Stimulated activated naive CD8-positive, alpha-beta T cell treated with anti-CD3 and anti-CD28 coated beads, Interleukin-15, amount 100 ng/mL, for 72 hours (primary cell): ENCODE data around the gene ALG6.
"Not testable (repeated sequence)": the region's sequence is repeated elsewhere in the genome, so short reads cannot be mapped to it uniquely, and the experiment has no call there.

ENCODE experiments used
- ATAC-seq: fragments of 150-1000 bp; cut with Tn5 transposase; 2 replicates; pipeline ENCODE4 v1.10.0; 2021; ENCODE audit warnings: mild to moderate bottlenecking, moderate library complexity
- DNase-seq, 2 donors: peaks; one replicate each; pipeline ENCODE4 v3.0.0; 2021 to 2022
- H3K27ac Mint-ChIP-seq, 2 donors: one replicate each; pipeline ENCODE4 v1.8.0; 2022; ENCODE audit warnings: mild to moderate bottlenecking in 2 of 2, mixed read lengths in 2 of 2, moderate library complexity in 2 of 2
- H3K27me3 Mint-ChIP-seq: one replicate; pipeline ENCODE4 v1.8.0; 2022; ENCODE audit warnings: mixed read lengths
- H3K4me1 Mint-ChIP-seq: one replicate; pipeline ENCODE4 v1.8.0; 2022; ENCODE audit warnings: mild to moderate bottlenecking, mixed read lengths
- H3K4me3 Mint-ChIP-seq, 2 donors: one replicate each; pipeline ENCODE4 v1.8.0; 2022; ENCODE audit warnings: mild to moderate bottlenecking in 2 of 2, mixed read lengths in 2 of 2, moderate library complexity in 1 of 2
- H3K9me3 Mint-ChIP-seq, 2 donors: one replicate each; pipeline ENCODE4 v1.8.0; 2022; ENCODE audit warnings: mixed read lengths in 2 of 2

Gene ALG6

GRCh38 chr1:63423649-63424048, 56.2 kb downstream of the ALG6 start:
- H3K27me3 Mint-ChIP-seq, result no peaks in the 10 kb centered on the region
- no peak overlapping the region for H3K27ac Mint-ChIP-seq
- ATAC-seq (no peak), DNase-seq (no peak)
- no peak overlapping the region for H3K4me3 Mint-ChIP-seq
- no peaks in the 10 kb centered on the region for H3K4me1 Mint-ChIP-seq
- H3K9me3 Mint-ChIP-seq, result no peaks in the 10 kb centered on the region

GRCh38 chr1:63428815-63429214, 61.4 kb downstream of the ALG6 start:
- no peak overlapping the region for H3K4me3 Mint-ChIP-seq
- no peak for ATAC-seq
- H3K27me3 Mint-ChIP-seq, result no peaks in the 10 kb centered on the region
- H3K4me1 Mint-ChIP-seq, result no peaks in the 10 kb centered on the region
- no peak overlapping the region for H3K27ac Mint-ChIP-seq
- H3K9me3 Mint-ChIP-seq, result peaks cover 0 to 5% of the 10 kb centered on the region in 2 donors
- no peak for DNase-seq

GRCh38 chr1:63429281-63429680, 61.9 kb downstream of the ALG6 start:
- Mint-ChIP-seq H3K9me3 (peaks cover 0 to 5% of the 10 kb centered on the region in 2 donors), H3K4me1 (no peaks in the 10 kb centered on the region), H3K4me3 (no peak overlapping the region), H3K27ac (no peak overlapping the region), H3K27me3 (no peaks in the 10 kb centered on the region)
- DNase-seq (no peak), ATAC-seq (no peak)

GRCh38 chr1:63435161-63435560, 67.7 kb downstream of the ALG6 start:
- H3K9me3 Mint-ChIP-seq, result no peaks in the 10 kb centered on the region
- DNase-seq (no peak), ATAC-seq (no peak)
- no peaks in the 10 kb centered on the region for H3K4me1 Mint-ChIP-seq
- H3K27me3 Mint-ChIP-seq, result no peaks in the 10 kb centered on the region
- no peak overlapping the region for H3K27ac Mint-ChIP-seq
- no peak overlapping the region for H3K4me3 Mint-ChIP-seq

- no peak for DNase-seq
- peak overlapping the region in 1 of 2 donors; percentile 6 for H3K27ac Mint-ChIP-seq
- H3K27me3 Mint-ChIP-seq, result no peaks in the 10 kb centered on the region
- ATAC-seq, result no peak
- no peaks in the 10 kb centered on the region for H3K9me3 Mint-ChIP-seq
- no peak overlapping the region for H3K4me3 Mint-ChIP-seq
- no peaks in the 10 kb centered on the region for H3K4me1 Mint-ChIP-seq
Observed at GRCh38 chr1:63442141-63442475, 74.7 kb downstream of the ALG6 start.

- H3K4me1 Mint-ChIP-seq, result no peaks in the 10 kb centered on the region
- no peaks in the 10 kb centered on the region for H3K27me3 Mint-ChIP-seq
- H3K27ac Mint-ChIP-seq, result no peak overlapping the region
- no peaks in the 10 kb centered on the region for H3K9me3 Mint-ChIP-seq
- H3K4me3 Mint-ChIP-seq, result no peak overlapping the region
- no peak for DNase-seq
- ATAC-seq, result no peak
Observed at GRCh38 chr1:63448731-63449246, 81.4 kb downstream of the ALG6 start.

GRCh38 chr1:63450416-63450815, 83.0 kb downstream of the ALG6 start:
- DNase-seq, result no peak
- Mint-ChIP-seq H3K4me1 (no peaks in the 10 kb centered on the region), H3K27me3 (no peaks in the 10 kb centered on the region), H3K27ac (no peak overlapping the region), H3K9me3 (no peaks in the 10 kb centered on the region), H3K4me3 (no peak overlapping the region)
- no peak for ATAC-seq

GRCh38 chr1:63453232-63453631, 85.8 kb downstream of the ALG6 start:
- H3K4me3 Mint-ChIP-seq, result no peak overlapping the region
- DNase-seq (no peak), ATAC-seq (no peak)
- no peaks in the 10 kb centered on the region for H3K4me1 Mint-ChIP-seq
- no peaks in the 10 kb centered on the region for H3K27me3 Mint-ChIP-seq
- H3K27ac Mint-ChIP-seq, result no peak overlapping the region
- no peaks in the 10 kb centered on the region for H3K9me3 Mint-ChIP-seq

- DNase-seq, result no peak
- no peak overlapping the region for H3K27ac Mint-ChIP-seq
- H3K4me1 Mint-ChIP-seq, result no peaks in the 10 kb centered on the region
- H3K4me3 Mint-ChIP-seq, result no peak overlapping the region
- no peaks in the 10 kb centered on the region for H3K9me3 Mint-ChIP-seq
- no peak for ATAC-seq
- no peaks in the 10 kb centered on the region for H3K27me3 Mint-ChIP-seq
Observed at GRCh38 chr1:63454269-63454668, 86.8 kb downstream of the ALG6 start.

- Mint-ChIP-seq H3K27ac (no peak overlapping the region), H3K27me3 (no peaks in the 10 kb centered on the region), H3K4me3 (no peak overlapping the region), H3K4me1 (no peaks in the 10 kb centered on the region), H3K9me3 (no peaks in the 10 kb centered on the region)
- DNase-seq (no peak), ATAC-seq (no peak)
Observed at GRCh38 chr1:63458750-63459149, 91.3 kb downstream of the ALG6 start.

GRCh38 chr1:63461661-63462230, 94.3 kb downstream of the ALG6 start:
- H3K9me3 Mint-ChIP-seq, result no peaks in the 10 kb centered on the region
- no peak for DNase-seq
- no peak overlapping the region for H3K27ac Mint-ChIP-seq
- ATAC-seq, result no peak
- H3K27me3 Mint-ChIP-seq, result no peaks in the 10 kb centered on the region
- no peak overlapping the region for H3K4me3 Mint-ChIP-seq
- no peaks in the 10 kb centered on the region for H3K4me1 Mint-ChIP-seq

- no peak overlapping the region for H3K4me3 Mint-ChIP-seq
- DNase-seq (no peak), ATAC-seq (no peak)
- H3K9me3 Mint-ChIP-seq, result no peaks in the 10 kb centered on the region
- no peak overlapping the region for H3K27ac Mint-ChIP-seq
- no peaks in the 10 kb centered on the region for H3K27me3 Mint-ChIP-seq
- no peaks in the 10 kb centered on the region for H3K4me1 Mint-ChIP-seq
Observed at GRCh38 chr1:63463248-63463647, 95.8 kb downstream of the ALG6 start.

- DNase-seq (no peak), ATAC-seq (no peak)
- H3K4me1 Mint-ChIP-seq, result no peaks in the 10 kb centered on the region
- no peak overlapping the region for H3K4me3 Mint-ChIP-seq
- no peaks in the 10 kb centered on the region for H3K27me3 Mint-ChIP-seq
- H3K27ac Mint-ChIP-seq, result no peak overlapping the region
- H3K9me3 Mint-ChIP-seq, result no peaks in the 10 kb centered on the region
Observed at GRCh38 chr1:63466181-63466580, 98.8 kb downstream of the ALG6 start.

- no peak for ATAC-seq
- H3K9me3 Mint-ChIP-seq, result no peaks in the 10 kb centered on the region
- no peaks in the 10 kb centered on the region for H3K27me3 Mint-ChIP-seq
- H3K27ac Mint-ChIP-seq, result no peak overlapping the region
- no peak overlapping the region for H3K4me3 Mint-ChIP-seq
- H3K4me1 Mint-ChIP-seq, result no peaks in the 10 kb centered on the region
- no peak for DNase-seq
Observed at GRCh38 chr1:63466759-63467158, 99.3 kb downstream of the ALG6 start.

GRCh38 chr1:63468683-63469082, 101.3 kb downstream of the ALG6 start:
- not testable (repeated sequence) for H3K4me3 Mint-ChIP-seq, H3K4me1 Mint-ChIP-seq, H3K27ac Mint-ChIP-seq, H3K9me3 Mint-ChIP-seq, ATAC-seq, H3K27me3 Mint-ChIP-seq, DNase-seq

GRCh38 chr1:63475761-63476160, 108.3 kb downstream of the ALG6 start:
- Mint-ChIP-seq H3K9me3 (no peaks in the 10 kb centered on the region), H3K27ac (no peak overlapping the region), H3K4me1 (no peaks in the 10 kb centered on the region), H3K4me3 (no peak overlapping the region), H3K27me3 (no peaks in the 10 kb centered on the region)
- no peak for DNase-seq
- no peak for ATAC-seq

- no peaks in the 10 kb centered on the region for H3K9me3 Mint-ChIP-seq
- no peak for DNase-seq
- H3K4me1 Mint-ChIP-seq, result no peaks in the 10 kb centered on the region
- H3K27me3 Mint-ChIP-seq, result no peaks in the 10 kb centered on the region
- no peak overlapping the region for H3K27ac Mint-ChIP-seq
- no peak overlapping the region for H3K4me3 Mint-ChIP-seq
- ATAC-seq, result no peak
Observed at GRCh38 chr1:63480057-63480456, 112.6 kb downstream of the ALG6 start.
